HT1080 (cell line): ENCODE measurements around the gene NPY. TPM values are rescaled to one million over a fixed set of nuclear protein-coding genes. Genes with fewer than 3 reads are reported as not detected.
"Not testable (repeated sequence)": the region's sequence is repeated elsewhere in the genome, so short reads cannot be mapped to it uniquely, and the experiment has no call there.

Experiments used
- DNase-seq: peaks from one replicate; pipeline ENCODE4 v3.0.0-alpha.2; 2015; ENCODE audit warnings: low read depth
- polyA plus RNA-seq, 2 experiments: library from polyadenylated mRNA; depleted of rRNA; stranded (reverse); fragments of >200 nt; gene quantifications; 2 replicates each; pipeline ENCODE4 v1.2.3, GENCODE V29; 2015
- total RNA-seq: library from RNA; depleted of rRNA; stranded (reverse); fragments of >200 nt; shearing (Covaris generic); gene quantifications from 2 replicates; pipeline ENCODE4 v1.2.3, GENCODE V29; 2014; rRNA removed

Gene NPY
- not detected in 2 replicates for total RNA-seq
- not detected in 2 replicates for polyA plus RNA-seq (2015; cell fraction: cytosol; rRNA removed)
- not detected in 2 replicates for polyA plus RNA-seq (2015; cell fraction: nucleus; rRNA removed)

DNA sequence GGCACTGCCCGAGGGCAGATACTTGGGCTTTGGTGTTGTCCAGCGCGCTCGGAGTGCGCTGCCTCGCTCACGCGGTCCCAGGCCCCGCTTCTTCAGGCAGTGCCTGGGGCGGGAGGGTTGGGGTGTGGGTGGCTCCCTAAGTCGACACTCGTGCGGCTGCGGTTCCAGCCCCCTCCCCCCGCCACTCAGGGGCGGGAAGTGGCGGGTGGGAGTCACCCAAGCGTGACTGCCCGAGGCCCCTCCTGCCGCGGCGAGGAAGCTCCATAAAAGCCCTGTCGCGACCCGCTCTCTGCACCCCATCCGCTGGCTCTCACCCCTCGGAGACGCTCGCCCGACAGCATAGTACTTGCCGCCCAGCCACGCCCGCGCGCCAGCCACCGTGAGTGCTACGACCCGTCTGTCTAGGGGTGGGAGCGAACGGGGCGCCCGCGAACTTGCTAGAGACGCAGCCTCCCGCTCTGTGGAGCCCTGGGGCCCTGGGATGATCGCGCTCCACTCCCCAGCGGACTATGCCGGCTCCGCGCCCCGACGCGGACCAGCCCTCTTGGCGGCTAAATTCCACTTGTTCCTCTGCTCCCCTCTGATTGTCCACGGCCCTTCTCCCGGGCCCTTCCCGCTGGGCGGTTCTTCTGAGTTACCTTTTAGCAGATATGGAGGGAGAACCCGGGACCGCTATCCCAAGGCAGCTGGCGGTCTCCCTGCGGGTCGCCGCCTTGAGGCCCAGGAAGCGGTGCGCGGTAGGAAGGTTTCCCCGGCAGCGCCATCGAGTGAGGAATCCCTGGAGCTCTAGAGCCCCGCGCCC lies at the start of gene NPY:
NPY (plus strand) TSS at position 294 of the 802 bp plus-strand sequence. CDS start 1,051 bp downstream, outside the sequence.
- DNase-seq, result no peak

DNA sequence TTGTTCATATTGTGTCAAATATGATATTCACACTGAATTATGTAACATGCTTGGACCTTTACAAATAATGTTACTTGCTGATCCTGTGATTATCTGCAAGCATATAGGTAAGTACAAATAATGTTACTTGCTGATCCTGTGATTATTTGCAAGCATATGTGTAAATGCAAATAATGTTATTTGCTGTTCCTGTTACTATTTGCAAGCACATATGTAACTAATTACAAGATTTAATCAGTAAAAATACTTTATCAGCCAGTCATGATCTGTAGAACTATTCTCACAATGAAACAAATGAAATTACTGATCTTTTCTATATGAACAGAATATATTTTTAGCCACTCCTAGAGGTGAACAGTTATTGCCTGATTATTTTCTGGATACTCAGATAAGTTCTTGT lies 44.7 kb upstream of the NPY start:
- no peak for DNase-seq

DNA sequence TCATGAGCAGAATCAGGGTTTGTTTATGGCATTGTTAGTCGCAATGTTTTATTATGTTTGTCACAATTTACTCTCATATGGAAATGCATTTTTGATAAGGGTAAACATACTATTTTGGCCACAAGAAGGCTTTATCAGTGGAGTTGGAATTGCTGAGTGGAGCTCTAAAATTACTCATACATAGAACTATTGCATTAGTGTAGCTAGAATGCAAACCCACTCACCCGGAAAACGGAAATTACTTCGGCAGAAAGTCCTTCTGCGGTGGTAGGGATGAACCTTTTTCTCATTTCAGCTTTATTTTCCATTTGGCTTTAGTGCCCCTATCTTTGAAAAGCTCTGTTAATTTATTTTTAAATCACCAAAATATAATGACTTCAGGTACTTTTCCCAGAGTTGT lies 42.8 kb upstream of the NPY start:
- DNase-seq, result no peak

DNA sequence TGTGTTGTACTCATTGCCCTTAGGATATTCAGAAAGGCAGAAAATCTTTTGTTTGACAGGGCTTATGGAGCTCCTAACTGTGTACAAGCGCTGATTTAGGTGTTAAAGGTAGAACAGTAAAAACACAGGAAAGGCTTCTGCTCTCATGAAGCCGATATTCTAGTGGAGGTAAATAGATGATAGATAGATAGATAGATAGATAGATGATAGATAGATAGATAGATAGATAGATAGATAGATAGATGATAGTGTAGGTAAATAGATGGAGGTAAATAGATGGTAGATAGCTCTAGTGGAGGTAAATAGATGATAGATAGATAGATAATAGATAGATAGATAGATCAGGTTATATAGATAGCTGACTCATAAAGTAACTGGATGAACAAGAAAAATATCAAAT lies 39.4 kb upstream of the NPY start:
- no peak for DNase-seq

DNA sequence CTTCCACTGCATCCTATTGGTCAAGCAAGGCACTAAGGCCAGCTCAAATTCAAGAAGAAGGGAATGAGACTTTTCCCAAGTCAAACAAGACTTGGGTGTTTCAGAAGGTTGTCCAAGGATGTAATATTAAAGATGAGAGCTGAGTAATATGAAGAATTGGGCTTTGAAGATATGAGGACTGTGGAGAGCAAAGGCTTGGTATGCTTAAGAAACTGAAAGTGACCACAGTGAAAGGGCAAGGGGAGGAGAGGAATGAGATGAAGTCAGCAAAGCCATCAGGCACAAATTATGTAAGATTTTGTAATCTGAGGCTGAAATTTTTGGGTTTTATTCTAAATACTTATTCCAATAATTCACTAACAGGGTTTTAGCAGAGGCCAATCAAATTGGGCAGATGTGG lies 38.6 kb upstream of the NPY start:
- DNase-seq, result no peak

DNA sequence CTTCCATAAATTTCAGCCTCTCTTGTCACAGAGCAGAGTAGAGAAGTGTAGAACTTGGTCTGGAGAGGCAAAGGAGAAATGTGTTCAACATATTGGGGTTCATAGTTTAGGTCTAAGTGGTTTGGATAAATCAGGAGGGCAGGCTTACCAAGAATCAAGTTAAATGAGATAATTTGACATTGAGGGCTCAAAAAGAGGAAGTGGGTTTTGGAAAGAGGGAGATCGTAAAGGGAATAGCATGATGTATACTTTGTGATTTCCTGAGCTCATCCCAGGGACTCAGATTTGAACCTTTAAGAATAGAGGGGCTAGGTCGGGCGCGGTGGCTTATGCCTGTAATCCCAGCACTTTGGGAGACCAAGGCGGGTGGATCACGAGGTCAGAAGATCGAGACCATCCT lies 34.7 kb upstream of the NPY start:
- no peak for DNase-seq

DNA sequence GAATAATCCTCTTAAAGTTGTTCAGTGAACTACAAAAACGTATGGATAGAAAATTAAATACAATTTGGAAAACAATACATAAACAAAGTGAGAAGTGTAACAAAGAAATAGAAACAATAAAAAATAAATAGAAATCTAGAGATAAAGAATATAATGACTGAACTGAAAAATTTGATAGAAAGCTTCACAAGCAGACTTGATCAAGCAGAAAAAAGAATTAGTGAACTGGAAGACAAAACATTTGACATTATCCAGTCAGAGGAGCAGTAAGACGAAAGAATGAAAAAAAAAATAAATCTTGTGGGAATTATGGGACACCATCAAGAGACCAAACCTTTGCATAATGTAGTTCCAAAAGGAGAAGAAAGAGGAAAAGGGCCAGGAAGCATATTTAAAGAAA lies 32.4 kb upstream of the NPY start:
- no peak for DNase-seq

DNA sequence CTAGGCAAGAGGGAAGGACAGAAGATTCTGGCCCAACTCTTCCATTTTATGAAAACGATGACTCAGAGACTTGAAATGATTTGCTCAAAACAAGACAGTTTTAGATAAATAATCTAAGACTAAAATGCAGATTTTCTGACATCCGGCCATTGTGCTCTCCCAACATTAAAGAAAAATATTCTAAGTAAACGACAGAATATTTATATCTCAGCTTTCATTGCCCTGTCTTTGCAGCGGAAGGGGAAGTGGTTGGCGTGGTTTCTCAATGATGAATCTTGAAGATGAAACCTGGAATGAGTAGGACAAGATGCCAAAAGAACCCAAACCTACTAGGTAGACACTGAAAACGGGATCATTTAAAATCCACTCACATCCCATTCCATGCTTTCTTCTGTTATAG lies 28.9 kb upstream of the NPY start:
- peak; percentile 72 for DNase-seq

DNA sequence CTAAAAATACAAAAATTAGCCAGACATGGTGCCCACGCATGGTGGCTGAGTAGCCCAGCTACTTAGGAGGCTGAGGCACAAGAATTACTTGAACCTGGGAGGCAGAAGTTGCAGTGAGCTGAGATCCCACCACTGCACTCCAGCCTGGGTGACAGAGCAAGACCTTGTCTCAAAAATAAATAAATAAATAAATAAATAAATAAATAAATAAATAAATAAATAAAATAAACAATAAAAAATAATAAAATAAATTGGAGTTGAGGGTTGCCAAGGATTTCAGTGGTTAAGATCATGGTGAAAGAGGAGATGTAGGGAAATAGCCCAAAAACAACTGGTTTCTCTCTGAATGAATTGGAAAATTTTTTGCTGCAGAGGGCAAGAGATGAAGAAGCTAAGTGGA lies 25.7 kb upstream of the NPY start:
- not testable (repeated sequence) for DNase-seq

DNA sequence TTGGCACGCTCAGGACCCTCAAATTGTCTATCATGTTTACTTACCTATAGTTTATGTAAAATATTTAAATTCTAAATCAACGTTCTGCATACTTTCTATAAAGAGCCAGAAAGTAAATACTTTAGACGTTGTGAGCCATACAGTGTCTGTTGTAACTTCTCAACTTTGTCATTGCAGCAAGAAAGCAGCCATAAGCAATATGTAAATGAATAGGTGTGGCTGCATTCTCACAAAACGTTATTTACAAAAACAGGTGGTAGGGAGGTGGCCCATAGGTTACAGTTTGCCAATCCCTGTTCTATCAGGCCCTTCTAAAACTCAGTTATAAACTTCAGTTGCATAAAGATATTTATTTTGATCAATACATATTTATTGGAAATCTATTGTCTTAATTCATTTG lies 12.1 kb upstream of the NPY start:
- no peak for DNase-seq

DNA sequence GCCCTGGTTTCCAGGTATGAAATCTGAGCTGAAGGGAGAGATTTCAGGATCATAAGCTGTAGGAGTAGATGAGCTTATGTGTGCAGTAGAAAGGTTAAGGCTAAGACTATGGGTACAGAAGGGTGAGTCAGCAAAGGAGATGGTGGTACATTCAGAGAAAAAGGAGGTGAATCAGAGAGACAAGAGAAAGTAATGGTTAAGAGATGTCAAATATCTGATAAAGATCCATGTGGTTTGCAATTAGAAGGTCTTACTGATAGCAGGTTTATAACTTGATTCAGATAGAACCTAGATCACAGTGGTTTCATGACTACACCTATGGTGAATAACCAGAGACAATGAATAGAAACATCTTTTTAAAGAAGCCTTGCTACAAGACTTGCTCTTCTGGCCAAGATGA lies 4.5 kb upstream of the NPY start:
- peak; percentile 21 for DNase-seq

DNA sequence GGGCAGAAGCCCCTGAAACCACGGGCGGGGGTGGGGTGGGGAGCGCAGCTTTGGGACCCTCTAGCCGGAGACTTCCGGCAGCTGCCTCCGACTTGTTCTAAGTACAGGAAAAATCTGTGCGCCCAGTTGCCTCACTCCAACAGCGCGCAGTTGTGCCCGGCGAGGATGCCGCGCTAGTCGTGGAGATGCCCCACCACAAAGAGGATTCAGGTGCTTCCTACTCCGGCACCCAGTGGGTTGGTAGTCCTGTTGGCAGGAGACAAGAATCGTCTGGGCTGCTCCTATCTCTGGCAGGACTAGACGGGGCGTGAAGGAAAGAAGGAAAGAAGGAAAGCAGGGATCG lies 465 bp upstream of the NPY start:
- no peak for DNase-seq

DNA sequence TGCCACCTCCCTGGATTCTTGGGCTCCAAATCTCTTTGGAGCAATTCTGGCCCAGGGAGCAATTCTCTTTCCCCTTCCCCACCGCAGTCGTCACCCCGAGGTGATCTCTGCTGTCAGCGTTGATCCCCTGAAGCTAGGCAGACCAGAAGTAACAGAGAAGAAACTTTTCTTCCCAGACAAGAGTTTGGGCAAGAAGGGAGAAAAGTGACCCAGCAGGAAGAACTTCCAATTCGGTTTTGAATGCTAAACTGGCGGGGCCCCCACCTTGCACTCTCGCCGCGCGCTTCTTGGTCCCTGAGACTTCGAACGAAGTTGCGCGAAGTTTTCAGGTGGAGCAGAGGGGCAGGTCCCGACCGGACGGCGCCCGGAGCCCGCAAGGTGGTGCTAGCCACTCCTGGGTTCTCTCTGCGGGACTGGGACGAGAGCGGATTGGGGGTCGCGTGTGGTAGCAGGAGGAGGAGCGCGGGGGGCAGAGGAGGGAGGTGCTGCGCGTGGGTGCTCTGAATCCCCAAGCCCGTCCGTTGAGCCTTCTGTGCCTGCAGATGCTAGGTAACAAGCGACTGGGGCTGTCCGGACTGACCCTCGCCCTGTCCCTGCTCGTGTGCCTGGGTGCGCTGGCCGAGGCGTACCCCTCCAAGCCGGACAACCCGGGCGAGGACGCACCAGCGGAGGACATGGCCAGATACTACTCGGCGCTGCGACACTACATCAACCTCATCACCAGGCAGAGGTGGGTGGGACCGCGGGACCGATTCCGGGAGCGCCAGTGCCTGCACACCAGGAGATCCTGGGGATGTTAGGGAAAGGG lies 913 bp downstream of the NPY start:
- DNase-seq, result no peak

DNA sequence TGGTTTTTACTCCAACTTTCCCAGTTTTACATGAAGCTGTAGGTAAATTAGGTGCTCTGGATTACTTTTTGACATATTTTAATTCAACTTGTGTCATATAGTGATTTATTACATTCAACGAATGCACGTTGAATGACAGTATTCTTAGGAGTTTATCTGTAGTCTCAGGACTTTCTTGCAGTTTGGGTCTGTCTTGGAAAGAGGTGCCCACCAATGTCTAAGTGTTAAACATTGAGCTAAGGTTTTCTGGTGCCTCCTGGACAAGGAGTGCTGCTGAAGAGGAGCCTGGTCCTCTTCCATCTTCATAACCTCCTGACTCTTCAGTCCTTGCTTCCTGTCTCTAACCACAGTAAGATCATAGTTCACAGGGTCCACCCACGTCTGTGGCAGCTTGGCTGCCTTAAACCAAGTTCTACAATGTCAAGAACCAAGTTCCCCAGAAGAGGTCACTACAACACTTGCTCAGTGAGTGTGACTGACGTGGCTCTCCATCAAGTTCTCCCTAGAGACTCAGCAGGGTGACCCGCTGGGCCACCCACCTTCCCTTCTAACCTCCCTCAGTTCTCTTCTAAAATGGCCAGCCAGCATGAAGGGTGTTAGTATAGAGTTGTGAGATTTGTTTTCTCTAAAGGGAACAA lies 6.1 kb downstream of the NPY start:
- DNase-seq, result peak; percentile 71

DNA sequence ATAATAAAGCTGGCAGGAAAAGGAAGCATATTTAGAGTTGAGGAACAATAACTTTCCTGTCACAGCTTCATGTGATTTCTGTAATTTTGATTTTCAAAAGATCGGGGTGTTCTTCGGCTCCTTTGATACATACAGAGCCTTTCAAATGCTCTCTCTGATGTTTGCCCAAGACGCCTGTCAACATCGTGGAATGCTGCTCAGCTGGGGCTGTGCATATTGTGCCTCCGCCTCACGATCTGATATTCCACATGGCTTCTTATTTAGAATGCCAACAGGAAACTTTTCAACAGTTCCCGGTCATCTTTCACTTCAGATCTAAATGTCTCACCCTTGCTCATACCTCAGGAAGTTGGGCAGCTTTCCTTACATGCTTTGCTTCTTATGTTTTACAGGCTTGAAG lies 7.3 kb downstream of the NPY start:
- DNase-seq, result no peak

DNA sequence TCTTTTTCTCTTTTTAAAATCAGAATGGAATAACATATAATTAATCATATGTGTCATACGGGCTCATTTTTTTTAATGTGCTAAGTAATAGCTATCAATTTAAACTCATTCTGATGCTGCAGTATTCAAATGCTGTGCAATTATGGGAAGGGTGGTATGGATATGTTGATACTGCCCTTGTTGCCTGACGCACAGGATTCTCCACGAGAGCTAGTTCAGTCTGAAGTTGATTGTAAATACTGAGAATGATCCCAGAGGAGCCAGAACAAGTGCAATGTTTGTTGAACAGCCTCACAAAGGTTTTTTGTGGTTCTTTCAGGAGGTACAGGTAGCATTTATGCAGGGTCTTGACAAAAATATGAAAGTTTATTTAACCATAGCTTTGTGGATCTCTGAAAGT lies 13.4 kb downstream of the NPY start:
- DNase-seq, result no peak

DNA sequence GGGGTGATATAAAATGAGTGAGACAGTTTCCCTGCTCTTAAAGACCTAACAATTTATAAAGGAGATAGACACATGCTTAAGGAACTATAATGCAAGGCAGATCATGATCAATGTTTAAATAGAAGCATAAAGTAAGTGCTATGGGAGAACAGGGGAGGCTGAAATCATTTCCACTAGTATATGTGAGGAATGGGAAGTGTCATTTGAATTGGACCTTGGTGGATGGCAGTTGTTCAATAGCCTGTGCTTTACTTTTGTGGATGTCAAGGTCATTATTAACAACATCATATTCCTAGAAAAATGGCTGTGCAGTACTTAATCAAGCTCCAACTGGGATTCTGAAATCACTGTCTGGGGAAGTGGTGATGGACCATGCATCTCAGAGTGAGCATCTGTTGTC lies 14.7 kb downstream of the NPY start:
- no peak for DNase-seq

DNA sequence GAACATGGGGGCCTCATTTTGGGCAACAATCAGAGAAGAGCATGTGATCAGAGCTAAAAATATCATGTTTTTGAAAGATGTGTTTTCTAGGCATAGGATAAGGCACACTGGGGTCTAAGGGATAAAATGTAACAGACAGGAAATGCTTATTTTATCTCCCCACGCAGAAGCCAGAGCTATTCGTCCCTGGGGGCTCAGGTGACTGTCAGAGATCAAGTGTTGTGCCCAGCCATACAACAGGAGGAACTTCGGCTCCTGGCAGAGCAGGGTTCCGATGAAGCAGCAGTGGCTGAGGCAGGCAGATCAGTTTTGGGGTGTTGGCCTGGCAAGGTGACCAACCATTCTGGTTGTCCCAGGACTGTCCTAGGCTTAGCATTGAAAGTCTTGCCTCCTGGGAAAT lies 15.2 kb downstream of the NPY start:
- DNase-seq, result no peak

DNA sequence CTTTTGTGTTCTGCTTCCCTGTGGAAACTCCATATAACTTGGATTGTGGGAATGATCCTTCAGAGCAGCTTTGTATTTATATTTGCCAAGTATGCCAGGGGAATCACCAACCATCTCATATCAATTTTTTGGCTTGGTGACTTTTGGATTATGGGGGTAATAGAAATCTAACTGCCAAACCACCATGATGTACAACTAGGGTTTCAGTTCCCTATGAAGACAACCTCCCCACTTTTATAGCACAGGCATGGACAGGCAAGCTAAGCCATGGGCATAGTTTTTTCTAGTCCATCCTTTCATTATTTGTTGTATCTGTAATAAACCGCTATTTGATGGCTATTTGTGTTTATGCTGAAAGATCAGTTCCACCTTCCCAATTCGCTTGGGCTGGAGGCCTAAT lies 17.7 kb downstream of the NPY start:
- DNase-seq, result no peak

DNA sequence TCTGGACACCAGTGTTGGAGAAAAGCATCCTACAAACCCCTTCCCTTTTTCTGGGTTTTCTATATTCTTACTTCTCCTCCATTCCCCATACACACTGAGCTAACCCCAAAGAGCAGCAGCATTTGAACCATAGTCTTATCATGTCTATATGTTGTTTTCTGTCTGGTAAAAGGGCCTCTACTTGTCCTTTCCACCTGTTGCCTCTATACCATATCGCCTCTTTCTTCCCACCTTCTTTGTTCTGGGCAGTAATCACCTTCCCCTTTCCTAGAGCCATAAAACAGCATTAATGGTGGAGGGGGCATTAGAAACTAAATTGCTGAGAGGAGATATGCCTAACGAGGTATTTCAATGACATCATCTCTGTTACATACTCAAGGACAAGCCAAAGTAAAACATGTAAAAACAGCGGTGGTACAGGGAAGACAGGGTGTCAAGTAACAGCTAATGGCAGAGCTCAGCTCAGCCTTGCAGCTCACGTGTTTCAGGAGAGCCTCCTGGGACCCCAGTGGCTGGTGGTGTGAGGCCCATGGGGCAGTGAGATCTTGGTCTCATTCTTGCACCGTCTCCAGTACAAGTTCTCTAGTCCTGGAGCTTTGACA lies 20.6 kb downstream of the NPY start:
- no peak for DNase-seq

DNA sequence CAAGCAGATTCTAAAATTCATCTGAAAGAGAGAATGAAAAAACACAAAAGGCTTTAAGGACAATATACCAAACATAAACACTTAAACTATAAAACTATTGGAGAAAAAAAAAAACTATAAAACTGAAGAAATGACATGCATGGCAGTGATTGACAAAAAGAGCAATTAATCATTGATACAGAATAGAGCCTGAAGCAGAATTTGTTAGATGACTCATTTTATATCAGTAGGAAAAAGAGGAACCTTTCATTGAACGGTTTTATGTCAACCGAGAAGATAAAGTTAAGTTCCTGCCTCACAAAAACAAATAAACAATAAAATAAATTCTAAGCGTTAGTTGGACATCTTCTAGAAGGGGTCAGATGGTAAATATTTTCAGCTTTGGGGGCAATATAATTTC lies 23.3 kb downstream of the NPY start:
- no peak for DNase-seq

DNA sequence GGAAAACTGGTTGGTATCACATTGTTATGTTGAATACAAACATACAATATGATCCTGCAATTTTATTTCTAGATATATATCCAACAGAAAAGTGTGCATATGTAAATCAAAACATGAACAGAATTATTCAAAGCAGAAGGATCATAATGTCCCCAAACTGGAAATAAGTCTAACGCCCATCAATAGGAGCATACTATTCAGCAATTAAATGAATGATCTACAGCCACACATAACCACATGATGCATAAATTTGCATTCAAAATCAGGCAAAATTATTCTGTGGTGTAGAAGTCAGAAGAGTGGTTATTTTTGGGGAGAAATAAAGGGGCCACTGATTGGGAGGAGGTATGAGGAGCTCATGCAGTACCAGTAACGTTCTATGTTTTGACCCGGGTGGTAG lies 28.6 kb downstream of the NPY start:
- DNase-seq, result no peak
